T-helper 2 cell treated with Interferon-gamma antibody and Interleukin-4, amounts not matched to agents 5 μg/mL and 100 μg/mL, for 36 hours (primary cell): ENCODE results near the gene SF3B3.
A peak's percentile ranks its signal among the peaks of the same experiment; 100 is the strongest.

ENCODE experiments used
- DNase-seq: peaks from one replicate; pipeline ENCODE4 v3.0.0; 2021; ENCODE audit warnings: low spot score
- H3K27ac Mint-ChIP-seq: one replicate; pipeline ENCODE4 v1.8.0; 2021; ENCODE audit warnings: mild to moderate bottlenecking, mixed read lengths
- H3K27me3 Mint-ChIP-seq: one replicate; pipeline ENCODE4 v1.8.0; 2021; ENCODE audit warnings: low read depth, mixed read lengths
- H3K36me3 Mint-ChIP-seq: one replicate; pipeline ENCODE4 v1.8.0; 2021; ENCODE audit warnings: low read depth, mixed read lengths
- H3K4me1 Mint-ChIP-seq: one replicate; pipeline ENCODE4 v1.8.0; 2021; ENCODE audit warnings: low read depth, mixed read lengths
- H3K4me3 Mint-ChIP-seq: one replicate; pipeline ENCODE4 v1.8.0; 2022; ENCODE audit warnings: mild to moderate bottlenecking, moderate library complexity, mixed read lengths
- H3K9me3 Mint-ChIP-seq: one replicate; pipeline ENCODE4 v1.8.0; 2021; ENCODE audit warnings: mixed read lengths

SF3B3 gene

GRCh38 chr16:70563636-70564035 is 40.0 kb downstream of the SF3B3 start:
- Mint-ChIP-seq H3K4me3 (no peak overlapping the region), H3K27ac (no peak overlapping the region), H3K36me3 (peaks cover 80% of the 10 kb centered on the region), H3K27me3 (no peaks in the 10 kb centered on the region), H3K9me3 (no peaks in the 10 kb centered on the region), H3K4me1 (no peaks in the 10 kb centered on the region)
- no peak for DNase-seq

GRCh38 chr16:70565053-70565452 is 41.4 kb downstream of the SF3B3 start:
- no peaks in the 10 kb centered on the region for H3K4me1 Mint-ChIP-seq
- DNase-seq: no peak
- no peak overlapping the region for H3K27ac Mint-ChIP-seq
- no peak overlapping the region for H3K4me3 Mint-ChIP-seq
- H3K9me3 Mint-ChIP-seq: no peaks in the 10 kb centered on the region
- H3K36me3 Mint-ChIP-seq: peaks cover 79% of the 10 kb centered on the region
- H3K27me3 Mint-ChIP-seq: no peaks in the 10 kb centered on the region

GRCh38 chr16:70568601-70569237 is 45.1 kb downstream of the SF3B3 start:
- DNase-seq: no peak
- Mint-ChIP-seq H3K36me3 (peaks cover 77% of the 10 kb centered on the region), H3K4me3 (no peak overlapping the region), H3K9me3 (no peaks in the 10 kb centered on the region), H3K27ac (no peak overlapping the region), H3K27me3 (no peaks in the 10 kb centered on the region), H3K4me1 (peaks cover 3% of the 10 kb centered on the region)

- Mint-ChIP-seq H3K4me1 (peaks cover 3% of the 10 kb centered on the region), H3K9me3 (no peaks in the 10 kb centered on the region), H3K27ac (no peak overlapping the region), H3K36me3 (peaks cover 75% of the 10 kb centered on the region), H3K4me3 (no peak overlapping the region), H3K27me3 (no peaks in the 10 kb centered on the region)
- DNase-seq: no peak
Measured at GRCh38 chr16:70569752-70570151, 46.1 kb downstream of the SF3B3 start.

- H3K4me3 Mint-ChIP-seq: no peak overlapping the region
- H3K4me1 Mint-ChIP-seq: peaks cover 3% of the 10 kb centered on the region
- no peaks in the 10 kb centered on the region for H3K27me3 Mint-ChIP-seq
- no peak for DNase-seq
- no peaks in the 10 kb centered on the region for H3K9me3 Mint-ChIP-seq
- peaks cover 65% of the 10 kb centered on the region for H3K36me3 Mint-ChIP-seq
- no peak overlapping the region for H3K27ac Mint-ChIP-seq
Measured at GRCh38 chr16:70570967-70571570, 47.5 kb downstream of the SF3B3 start.

- Mint-ChIP-seq H3K27ac (no peak overlapping the region), H3K27me3 (no peaks in the 10 kb centered on the region), H3K36me3 (peaks cover 62% of the 10 kb centered on the region), H3K4me1 (peaks cover 6% of the 10 kb centered on the region), H3K4me3 (no peak overlapping the region), H3K9me3 (no peaks in the 10 kb centered on the region)
- DNase-seq: no peak
Measured at GRCh38 chr16:70571623-70572022, 48.0 kb downstream of the SF3B3 start.

- DNase-seq: no peak
- Mint-ChIP-seq H3K9me3 (no peaks in the 10 kb centered on the region), H3K4me1 (peaks cover 6% of the 10 kb centered on the region), H3K27me3 (no peaks in the 10 kb centered on the region), H3K36me3 (peaks cover 58% of the 10 kb centered on the region), H3K27ac (no peak overlapping the region), H3K4me3 (no peak overlapping the region)
Measured at GRCh38 chr16:70572050-70572925, 48.7 kb downstream of the SF3B3 start.

- DNase-seq: no peak
- H3K36me3 Mint-ChIP-seq: peaks cover 54% of the 10 kb centered on the region
- no peak overlapping the region for H3K4me3 Mint-ChIP-seq
- H3K27ac Mint-ChIP-seq: no peak overlapping the region
- H3K4me1 Mint-ChIP-seq: peaks cover 6% of the 10 kb centered on the region
- H3K27me3 Mint-ChIP-seq: no peaks in the 10 kb centered on the region
- H3K9me3 Mint-ChIP-seq: no peaks in the 10 kb centered on the region
Measured at GRCh38 chr16:70572926-70573270, 49.3 kb downstream of the SF3B3 start.

GRCh38 chr16:70573451-70574121 is 50.0 kb downstream of the SF3B3 start:
- Mint-ChIP-seq H3K27me3 (no peaks in the 10 kb centered on the region), H3K36me3 (peaks cover 50% of the 10 kb centered on the region), H3K4me3 (no peak overlapping the region), H3K9me3 (no peaks in the 10 kb centered on the region), H3K4me1 (peaks cover 6% of the 10 kb centered on the region), H3K27ac (no peak overlapping the region)
- DNase-seq: no peak

- Mint-ChIP-seq H3K27ac (no peak overlapping the region), H3K4me1 (peaks cover 6% of the 10 kb centered on the region), H3K36me3 (peaks cover 45% of the 10 kb centered on the region), H3K27me3 (no peaks in the 10 kb centered on the region), H3K4me3 (no peak overlapping the region), H3K9me3 (no peaks in the 10 kb centered on the region)
- no peak for DNase-seq
Measured at GRCh38 chr16:70574595-70575271, 51.1 kb downstream of the SF3B3 start.

- Mint-ChIP-seq H3K36me3 (peaks cover 41% of the 10 kb centered on the region), H3K9me3 (no peaks in the 10 kb centered on the region), H3K4me1 (peaks cover 6% of the 10 kb centered on the region), H3K27me3 (no peaks in the 10 kb centered on the region), H3K27ac (no peak overlapping the region), H3K4me3 (no peak overlapping the region)
- no peak for DNase-seq
Measured at GRCh38 chr16:70575376-70575775, 51.8 kb downstream of the SF3B3 start.

- no peak for DNase-seq
- peaks cover 6% of the 10 kb centered on the region for H3K4me1 Mint-ChIP-seq
- H3K4me3 Mint-ChIP-seq: no peak overlapping the region
- H3K27ac Mint-ChIP-seq: peak overlapping the region; percentile 4
- H3K9me3 Mint-ChIP-seq: no peaks in the 10 kb centered on the region
- no peaks in the 10 kb centered on the region for H3K27me3 Mint-ChIP-seq
- peaks cover 30% of the 10 kb centered on the region for H3K36me3 Mint-ChIP-seq
Measured at GRCh38 chr16:70576431-70577255, 53.0 kb downstream of the SF3B3 start.

GRCh38 chr16:70577256-70577698 is 53.7 kb downstream of the SF3B3 start:
- peaks cover 23% of the 10 kb centered on the region for H3K36me3 Mint-ChIP-seq
- no peaks in the 10 kb centered on the region for H3K27me3 Mint-ChIP-seq
- no peak overlapping the region for H3K27ac Mint-ChIP-seq
- H3K9me3 Mint-ChIP-seq: no peaks in the 10 kb centered on the region
- H3K4me1 Mint-ChIP-seq: peaks cover 3% of the 10 kb centered on the region
- no peak overlapping the region for H3K4me3 Mint-ChIP-seq
- no peak for DNase-seq
